ENCODE data around the gene TUB. TPM values are rescaled to one million over a fixed set of nuclear protein-coding genes. Genes with fewer than 3 reads are reported as not detected.

Gene TUB
- total RNA-seq, 2 donors from 2014 or later, result 9.2 to 14.5 TPM

DNA sequence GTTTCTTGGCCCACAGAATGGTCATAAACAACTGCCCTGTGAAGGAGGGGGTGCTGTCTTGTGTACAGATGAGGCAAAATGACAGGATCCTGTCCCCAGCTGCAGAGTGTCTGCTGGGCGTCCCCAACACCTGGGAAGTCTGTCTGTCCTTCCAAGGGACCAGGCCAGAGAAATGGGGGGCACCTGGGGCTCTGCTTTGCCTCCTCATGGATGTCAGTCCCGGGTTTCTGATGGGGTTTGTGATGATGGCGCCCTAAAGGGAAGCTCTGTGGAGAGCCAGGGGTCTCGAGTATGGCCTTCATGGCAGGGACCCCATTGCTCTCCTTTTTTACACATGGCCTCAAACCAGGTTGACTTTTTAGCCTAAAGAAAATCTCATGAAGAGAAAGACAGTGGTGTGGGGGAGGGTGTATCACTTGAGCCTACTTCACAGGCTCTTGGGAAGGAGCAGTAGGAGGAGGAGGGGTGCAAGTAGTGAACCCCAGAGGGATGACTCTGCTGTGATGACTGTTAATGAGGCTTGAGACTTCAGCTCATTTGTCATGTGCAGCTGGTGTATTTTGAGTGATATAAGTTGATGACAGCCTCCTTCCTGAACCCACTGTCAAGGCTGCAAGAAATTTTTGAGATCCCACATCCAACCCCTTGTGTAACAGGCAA lies 40.6 kb upstream of the TUB start:
- 88% methylated on average over 4 of the region's 4 CpGs for WGBS
- intact Hi-C loops (cut with DNase I), result no loop called here
- DNase-seq (ENCODE audit: low spot score), result no peak

DNA sequence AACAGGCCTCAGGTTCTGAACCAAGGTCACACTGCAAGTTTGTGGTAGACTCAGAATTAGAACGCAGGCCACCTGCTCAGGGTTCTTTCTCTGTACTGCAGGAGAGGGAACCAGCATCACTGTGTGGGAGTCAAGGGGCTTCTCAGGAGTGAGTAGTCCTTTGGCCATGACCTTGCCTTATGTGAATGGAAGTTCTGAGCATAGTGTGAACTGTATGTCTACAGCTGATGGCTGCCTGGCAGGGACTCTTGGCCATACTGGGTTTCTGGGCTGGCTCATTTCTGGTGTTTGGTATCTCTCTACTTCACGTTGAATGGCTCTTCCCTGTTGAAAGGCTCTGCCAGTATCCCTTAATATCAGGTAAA lies 40.1 kb upstream of the TUB start:
- 84% methylated on average over 2 of the region's 2 CpGs for WGBS
- TF ChIP-seq POLR2AphosphoS5 (IDR thresholded peaks at IDR 0.05) (no peak), POLR2A (IDR thresholded peaks at IDR 0.05) (no peak)
- TF ChIP-seq, protein P1, sequence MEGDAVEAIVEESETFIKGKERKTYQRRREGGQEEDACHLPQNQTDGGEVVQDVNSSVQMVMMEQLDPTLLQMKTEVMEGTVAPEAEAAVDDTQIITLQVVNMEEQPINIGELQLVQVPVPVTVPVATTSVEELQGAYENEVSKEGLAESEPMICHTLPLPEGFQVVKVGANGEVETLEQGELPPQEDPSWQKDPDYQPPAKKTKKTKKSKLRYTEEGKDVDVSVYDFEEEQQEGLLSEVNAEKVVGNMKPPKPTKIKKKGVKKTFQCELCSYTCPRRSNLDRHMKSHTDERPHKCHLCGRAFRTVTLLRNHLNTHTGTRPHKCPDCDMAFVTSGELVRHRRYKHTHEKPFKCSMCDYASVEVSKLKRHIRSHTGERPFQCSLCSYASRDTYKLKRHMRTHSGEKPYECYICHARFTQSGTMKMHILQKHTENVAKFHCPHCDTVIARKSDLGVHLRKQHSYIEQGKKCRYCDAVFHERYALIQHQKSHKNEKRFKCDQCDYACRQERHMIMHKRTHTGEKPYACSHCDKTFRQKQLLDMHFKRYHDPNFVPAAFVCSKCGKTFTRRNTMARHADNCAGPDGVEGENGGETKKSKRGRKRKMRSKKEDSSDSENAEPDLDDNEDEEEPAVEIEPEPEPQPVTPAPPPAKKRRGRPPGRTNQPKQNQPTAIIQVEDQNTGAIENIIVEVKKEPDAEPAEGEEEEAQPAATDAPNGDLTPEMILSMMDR (IDR thresholded peaks at IDR 0.05), result no peak
- no peaks in the 10 kb centered on the region for H3K36me3 ChIP-seq
- no peak for DNase-seq (ENCODE audit: low spot score)
- H3K4me1 ChIP-seq (replicated peaks), result no peaks in the 10 kb centered on the region
- intact Hi-C loops (cut with DNase I), result no loop called here
- H3K9me3 ChIP-seq, result no peaks in the 10 kb centered on the region
- no peak overlapping the region for H3K4me3 ChIP-seq
- no peak overlapping the region for H3K27ac ChIP-seq
- H3K27me3 ChIP-seq (replicated peaks; ENCODE audit: insufficient read depth), result no peaks in the 10 kb centered on the region

More for the DNA sequence above, 40.6 kb upstream of the TUB start:
- Histone ChIP-seq H3K9me3 (no peaks in the 10 kb centered on the region), H3K36me3 (no peaks in the 10 kb centered on the region), H3K27me3 (replicated peaks; ENCODE audit: insufficient read depth) (no peaks in the 10 kb centered on the region), H3K4me3 (no peak overlapping the region), H3K4me1 (replicated peaks) (no peaks in the 10 kb centered on the region), H3K27ac (no peak overlapping the region)
- TF ChIP-seq, protein P1 (IDR thresholded peaks at IDR 0.05), result no peak
- TF ChIP-seq POLR2AphosphoS5 (IDR thresholded peaks at IDR 0.05) (no peak), POLR2A (IDR thresholded peaks at IDR 0.05) (no peak)

DNA sequence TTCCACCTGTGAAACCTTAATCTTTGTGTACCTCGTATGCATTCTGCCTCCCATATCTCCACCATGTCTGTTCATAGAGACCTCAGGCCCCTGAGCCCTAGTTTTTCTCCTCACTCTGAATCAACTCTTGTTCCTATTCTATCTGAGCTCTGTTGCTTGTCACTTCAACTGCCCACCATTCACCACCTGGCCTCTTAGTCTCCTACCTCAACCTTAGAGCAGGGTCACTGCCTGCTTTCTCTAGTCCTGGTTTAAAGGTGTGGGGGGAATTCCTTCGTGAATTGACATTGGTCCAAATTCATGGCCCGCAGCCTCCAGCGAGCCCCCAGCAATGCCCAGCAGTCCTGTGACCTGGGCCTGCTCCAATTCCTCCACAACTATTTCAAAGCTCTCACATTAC lies 39.4 kb upstream of the TUB start:
- no peaks in the 10 kb centered on the region for H3K36me3 ChIP-seq
- no peaks in the 10 kb centered on the region for H3K9me3 ChIP-seq
- DNase-seq (ENCODE audit: low spot score), result no peak
- TF ChIP-seq POLR2AphosphoS5 (IDR thresholded peaks at IDR 0.05), result no peak
- no peak for TF ChIP-seq POLR2A (IDR thresholded peaks at IDR 0.05)
- H3K4me1 ChIP-seq (replicated peaks), result no peaks in the 10 kb centered on the region
- intact Hi-C loops (cut with DNase I), result no loop called here
- H3K27me3 ChIP-seq (replicated peaks; ENCODE audit: insufficient read depth), result no peaks in the 10 kb centered on the region
- 91% methylated on average over 4 of the region's 4 CpGs for WGBS
- no peak overlapping the region for H3K4me3 ChIP-seq
- no peak overlapping the region for H3K27ac ChIP-seq

DNA sequence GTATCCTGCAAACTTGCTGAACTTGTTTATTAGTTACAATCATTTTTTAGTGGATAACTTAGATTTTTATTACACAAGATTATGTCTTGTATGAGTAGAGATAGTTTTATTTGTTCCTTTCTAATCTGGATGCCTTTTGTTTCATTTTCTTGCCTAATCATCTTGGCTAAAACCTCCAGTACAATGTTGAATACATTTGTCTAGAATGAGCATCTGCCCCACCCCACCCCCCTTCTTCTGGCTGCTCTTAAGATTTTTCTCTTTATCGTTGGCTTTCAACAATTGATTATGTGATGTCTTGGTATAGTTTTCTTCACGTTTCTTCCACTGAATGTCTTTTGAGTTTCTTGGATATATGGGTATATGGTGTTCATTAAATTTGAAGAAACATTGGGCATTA lies 37.3 kb upstream of the TUB start:
- DNase-seq (ENCODE audit: low spot score), result no peak
- 79% methylated on average over 2 of the region's 2 CpGs for WGBS
- intact Hi-C loops (cut with DNase I), result no loop called here

DNA sequence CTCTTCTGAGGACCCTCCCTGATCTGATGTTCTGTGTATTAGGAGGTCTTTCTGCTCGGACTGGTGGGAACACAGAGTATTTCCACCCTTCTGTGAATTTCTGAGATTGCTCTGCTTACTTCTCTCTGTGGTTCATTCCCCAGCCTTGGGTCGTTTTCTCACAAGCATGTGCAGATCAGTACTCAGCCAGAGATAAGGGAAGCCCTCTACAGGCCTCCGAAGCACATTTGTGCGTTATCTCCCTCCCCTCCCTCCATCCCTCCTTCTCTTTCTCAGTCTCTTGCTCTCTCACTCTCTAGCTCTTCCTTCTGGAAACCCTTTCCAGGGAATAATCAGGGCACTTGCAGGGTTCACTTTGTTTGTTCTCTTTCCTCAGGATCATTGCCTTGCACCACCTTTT lies 35.2 kb upstream of the TUB start:
- H3K9me3 ChIP-seq, result no peaks in the 10 kb centered on the region
- TF ChIP-seq POLR2AphosphoS5 (IDR thresholded peaks at IDR 0.05) (no peak), POLR2A (IDR thresholded peaks at IDR 0.05) (no peak)
- TF ChIP-seq, protein P1 (IDR thresholded peaks at IDR 0.05), result no peak
- H3K36me3 ChIP-seq, result no peaks in the 10 kb centered on the region
- H3K4me3 ChIP-seq, result no peak overlapping the region
- H3K27ac ChIP-seq, result no peak overlapping the region
- H3K4me1 ChIP-seq (replicated peaks), result no peaks in the 10 kb centered on the region
- 51% methylated on average over 4 of the region's 4 CpGs for WGBS
- DNase-seq (ENCODE audit: low spot score), result no peak
- no peaks in the 10 kb centered on the region for H3K27me3 ChIP-seq (replicated peaks; ENCODE audit: insufficient read depth)
- intact Hi-C loops (cut with DNase I), result no loop called here

More for the DNA sequence above, 37.3 kb upstream of the TUB start:
- no peaks in the 10 kb centered on the region for H3K36me3 ChIP-seq
- H3K27me3 ChIP-seq (replicated peaks; ENCODE audit: insufficient read depth), result no peaks in the 10 kb centered on the region
- H3K9me3 ChIP-seq, result no peaks in the 10 kb centered on the region
- TF ChIP-seq, protein P1 (IDR thresholded peaks at IDR 0.05), result no peak
- TF ChIP-seq POLR2A (IDR thresholded peaks at IDR 0.05), result no peak
- no peak for TF ChIP-seq POLR2AphosphoS5 (IDR thresholded peaks at IDR 0.05)
- H3K4me1 ChIP-seq (replicated peaks), result no peaks in the 10 kb centered on the region
- no peak overlapping the region for H3K4me3 ChIP-seq
- H3K27ac ChIP-seq, result no peak overlapping the region

All from prostate gland (tissue), 2 donors.